SK-N-SH treated with all-trans-retinoic acid at 6 μM for 48 hours (cell line): ENCODE measurements around the gene CDH6.

Experiments used
- ATAC-seq: fragments of 200-7000 bp; cut with Tn5 transposase; 3 replicates; pipeline ENCODE4 v1.9.1; 2020; ENCODE audit warnings: mild to moderate bottlenecking, moderate library complexity
- BACH2 ChIP-seq: fragments of 250-450 bp; sonication (Bioruptor Pico); IDR thresholded peaks from 2 replicates; pipeline ENCODE4 v1.9.0; 2021; ENCODE audit warnings: mild to moderate bottlenecking, borderline replicate concordance
- ESRRG ChIP-seq: fragments of 250-450 bp; sonication (Bioruptor Pico); IDR thresholded peaks from 2 replicates; pipeline ENCODE4 v1.6.1; 2021; ENCODE audit warnings: mild to moderate bottlenecking
- ISL1 ChIP-seq: fragments of 250-450 bp; sonication (Bioruptor Pico); IDR thresholded peaks from 2 replicates; pipeline ENCODE4 v2.1.2; 2022; ENCODE audit warnings: mild to moderate bottlenecking, moderate library complexity
- OSR1 ChIP-seq: fragments of 250-450 bp; sonication (Bioruptor Pico); IDR thresholded peaks from 2 replicates; pipeline ENCODE4 v1.8.0; 2022; ENCODE audit warnings: moderate library complexity, mild to moderate bottlenecking, inconsistent platforms
- PPARA ChIP-seq: fragments of 250-450 bp; sonication (Bioruptor Pico); IDR thresholded peaks from 2 replicates; pipeline ENCODE4 v1.5.0; 2020; ENCODE audit warnings: mild to moderate bottlenecking, borderline replicate concordance
- RARB ChIP-seq: fragments of 250-450 bp; sonication (Bioruptor Pico); IDR thresholded peaks from 2 replicates; pipeline ENCODE4 v1.8.0; 2021; ENCODE audit warnings: mild to moderate bottlenecking, moderate library complexity
- SNAI2 ChIP-seq: fragments of 250-450 bp; sonication (Bioruptor Pico); IDR thresholded peaks from 2 replicates; pipeline ENCODE4 v1.5.0; 2020; ENCODE audit warnings: mild to moderate bottlenecking, moderate library complexity
- TCF4 ChIP-seq: fragments of 250-450 bp; sonication (Bioruptor Pico); IDR thresholded peaks from 2 replicates; pipeline ENCODE4 v1.8.0; 2021; ENCODE audit warnings: mild to moderate bottlenecking, moderate library complexity, borderline replicate concordance
- TOX ChIP-seq: fragments of 250-450 bp; sonication (Bioruptor Pico); IDR thresholded peaks from 2 replicates; pipeline ENCODE4 v1.8.0; 2021; ENCODE audit warnings: mild to moderate bottlenecking, moderate library complexity, borderline replicate concordance
- ZFP3 ChIP-seq: fragments of 250-450 bp; sonication (Bioruptor Pico); IDR thresholded peaks from 2 replicates; pipeline ENCODE4 v1.5.0; 2020; ENCODE audit warnings: mild to moderate bottlenecking, moderate library complexity
- ZFP30 ChIP-seq: fragments of 450-650 bp; formaldehyde crosslinking; IDR thresholded peaks from 2 replicates; pipeline ENCODE4 v1.5.0; 2022; ENCODE audit warnings: mild to moderate bottlenecking, moderate library complexity
- ZNF565 ChIP-seq: fragments of 450-650 bp; formaldehyde crosslinking; conservative IDR thresholded peaks from 2 replicates; pipeline ENCODE4 v1.5.0; 2020; ENCODE audit warnings: low read depth, mild to moderate bottlenecking, moderate library complexity
- ZNF70 ChIP-seq: fragments of 450-650 bp; formaldehyde crosslinking; IDR thresholded peaks from 2 replicates; pipeline ENCODE4 v1.5.0; 2020; ENCODE audit warnings: mild to moderate bottlenecking, moderate library complexity
- ZNF8 ChIP-seq: fragments of 450-650 bp; formaldehyde crosslinking; IDR thresholded peaks from 2 replicates; pipeline ENCODE4 v1.5.0; 2020; ENCODE audit warnings: mild to moderate bottlenecking, moderate library complexity
- TF ChIP-seq, protein P1 (sequence below): fragments of 250-450 bp; sonication (Bioruptor Pico); IDR thresholded peaks from 2 replicates; pipeline ENCODE4 v1.5.1; 2021; ENCODE audit warnings: mild to moderate bottlenecking, moderate library complexity
- TF ChIP-seq, protein P2 (sequence below): fragments of 250-450 bp; sonication (Bioruptor Pico); IDR thresholded peaks from 2 replicates; pipeline ENCODE4 v1.8.0; 2021; ENCODE audit warnings: low read depth, mild to moderate bottlenecking, moderate library complexity, borderline replicate concordance
- TF ChIP-seq, protein P3 (sequence below): fragments of 250-450 bp; sonication (Bioruptor Pico); IDR thresholded peaks from 2 replicates; pipeline ENCODE4 v1.5.1; 2020; ENCODE audit warnings: low read depth, mild to moderate bottlenecking, moderate library complexity
- TF ChIP-seq, protein P4 (sequence below): fragments of 250-450 bp; sonication (Bioruptor Pico); IDR thresholded peaks from 2 replicates; pipeline ENCODE4 v1.5.0; 2020; ENCODE audit warnings: mild to moderate bottlenecking, moderate library complexity

CDH6 gene

DNA sequence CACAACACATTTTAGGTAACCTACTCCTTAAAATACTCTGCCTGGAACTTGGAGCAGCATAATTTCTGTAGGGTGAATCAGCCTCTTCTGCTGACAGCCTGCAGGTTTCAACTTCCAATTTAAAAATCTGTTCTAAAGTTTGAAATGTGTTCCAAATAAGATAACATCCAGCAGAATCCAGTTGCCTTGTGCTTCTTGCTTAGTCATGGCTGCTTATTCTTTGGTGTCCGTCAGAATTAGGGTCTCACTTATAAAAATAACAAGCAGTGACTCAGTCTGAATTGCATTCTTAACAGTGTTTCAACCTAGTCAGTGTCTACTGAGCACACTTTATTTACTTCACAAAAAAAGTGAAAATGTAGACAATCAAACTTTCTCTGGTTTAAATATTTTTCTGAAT lies 3.7 kb downstream of the CDH6 start:
- no peak for ATAC-seq
- TF ChIP-seq, protein P1, sequence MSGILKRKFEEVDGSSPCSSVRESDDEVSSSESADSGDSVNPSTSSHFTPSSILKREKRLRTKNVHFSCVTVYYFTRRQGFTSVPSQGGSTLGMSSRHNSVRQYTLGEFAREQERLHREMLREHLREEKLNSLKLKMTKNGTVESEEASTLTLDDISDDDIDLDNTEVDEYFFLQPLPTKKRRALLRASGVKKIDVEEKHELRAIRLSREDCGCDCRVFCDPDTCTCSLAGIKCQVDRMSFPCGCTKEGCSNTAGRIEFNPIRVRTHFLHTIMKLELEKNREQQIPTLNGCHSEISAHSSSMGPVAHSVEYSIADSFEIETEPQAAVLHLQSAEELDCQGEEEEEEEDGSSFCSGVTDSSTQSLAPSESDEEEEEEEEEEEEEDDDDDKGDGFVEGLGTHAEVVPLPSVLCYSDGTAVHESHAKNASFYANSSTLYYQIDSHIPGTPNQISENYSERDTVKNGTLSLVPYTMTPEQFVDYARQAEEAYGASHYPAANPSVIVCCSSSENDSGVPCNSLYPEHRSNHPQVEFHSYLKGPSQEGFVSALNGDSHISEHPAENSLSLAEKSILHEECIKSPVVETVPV, result no peak
- TF ChIP-seq ZNF8 (CRISPR knock-in tag) (no peak), BACH2 (CRISPR knock-in tag) (no peak), TCF4 (CRISPR knock-in tag) (no peak), ESRRG (CRISPR knock-in tag) (no peak), ZFP3 (CRISPR knock-in tag) (no peak), RARB (CRISPR knock-in tag) (no peak), ZNF70 (CRISPR knock-in tag) (no peak)
- TF ChIP-seq, protein P2, sequence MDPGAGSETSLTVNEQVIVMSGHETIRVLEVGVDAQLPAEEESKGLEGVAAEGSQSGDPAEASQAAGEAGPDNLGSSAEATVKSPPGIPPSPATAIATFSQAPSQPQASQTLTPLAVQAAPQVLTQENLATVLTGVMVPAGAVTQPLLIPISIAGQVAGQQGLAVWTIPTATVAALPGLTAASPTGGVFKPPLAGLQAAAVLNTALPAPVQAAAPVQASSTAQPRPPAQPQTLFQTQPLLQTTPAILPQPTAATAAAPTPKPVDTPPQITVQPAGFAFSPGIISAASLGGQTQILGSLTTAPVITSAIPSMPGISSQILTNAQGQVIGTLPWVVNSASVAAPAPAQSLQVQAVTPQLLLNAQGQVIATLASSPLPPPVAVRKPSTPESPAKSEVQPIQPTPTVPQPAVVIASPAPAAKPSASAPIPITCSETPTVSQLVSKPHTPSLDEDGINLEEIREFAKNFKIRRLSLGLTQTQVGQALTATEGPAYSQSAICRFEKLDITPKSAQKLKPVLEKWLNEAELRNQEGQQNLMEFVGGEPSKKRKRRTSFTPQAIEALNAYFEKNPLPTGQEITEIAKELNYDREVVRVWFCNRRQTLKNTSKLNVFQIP (CRISPR knock-in tag), result no peak

DNA sequence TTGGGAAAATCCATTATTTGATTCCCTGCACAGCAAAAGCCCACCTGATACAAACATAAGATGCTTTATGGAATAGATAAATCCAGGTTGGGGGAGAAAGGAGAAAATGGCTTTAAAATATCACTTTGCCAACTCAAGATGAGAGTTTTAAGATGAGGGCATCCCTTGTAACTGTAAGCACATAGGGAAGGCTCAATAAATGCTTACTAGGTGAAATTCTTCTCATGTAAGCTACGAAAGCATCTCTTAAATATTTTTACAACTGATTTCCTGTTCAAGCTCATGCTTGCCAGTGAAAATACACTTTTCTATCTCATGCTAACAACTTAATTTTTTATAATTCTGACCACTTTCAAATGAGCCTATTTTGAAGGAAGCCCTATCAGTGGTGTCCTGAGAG lies 11.5 kb downstream of the CDH6 start:
- no peak for TF ChIP-seq OSR1
- TF ChIP-seq, protein P3, sequence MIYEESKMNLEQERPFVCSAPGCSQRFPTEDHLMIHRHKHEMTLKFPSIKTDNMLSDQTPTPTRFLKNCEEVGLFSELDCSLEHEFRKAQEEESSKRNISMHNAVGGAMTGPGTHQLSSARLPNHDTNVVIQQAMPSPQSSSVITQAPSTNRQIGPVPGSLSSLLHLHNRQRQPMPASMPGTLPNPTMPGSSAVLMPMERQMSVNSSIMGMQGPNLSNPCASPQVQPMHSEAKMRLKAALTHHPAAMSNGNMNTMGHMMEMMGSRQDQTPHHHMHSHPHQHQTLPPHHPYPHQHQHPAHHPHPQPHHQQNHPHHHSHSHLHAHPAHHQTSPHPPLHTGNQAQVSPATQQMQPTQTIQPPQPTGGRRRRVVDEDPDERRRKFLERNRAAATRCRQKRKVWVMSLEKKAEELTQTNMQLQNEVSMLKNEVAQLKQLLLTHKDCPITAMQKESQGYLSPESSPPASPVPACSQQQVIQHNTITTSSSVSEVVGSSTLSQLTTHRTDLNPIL (CRISPR knock-in tag), result no peak
- no peak for ATAC-seq

DNA sequence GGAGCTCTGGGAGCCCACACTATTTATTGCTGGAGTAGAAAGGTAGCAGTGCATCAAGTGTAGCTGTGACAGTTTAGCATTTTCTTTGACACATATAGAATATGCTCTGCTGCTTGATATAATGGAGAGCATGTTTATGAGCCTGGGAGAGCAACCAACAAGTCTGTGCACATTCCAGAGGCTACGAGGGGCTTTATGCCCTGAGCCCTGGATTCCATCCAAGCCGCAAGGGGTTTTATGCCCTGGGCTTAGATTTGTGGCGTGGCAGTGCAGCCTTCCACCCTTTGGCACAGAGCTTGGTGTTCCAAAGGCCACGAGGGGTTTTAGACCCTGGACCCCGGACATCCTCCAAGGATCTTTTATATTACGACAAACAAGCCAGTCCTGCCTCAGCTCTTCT lies 14.6 kb downstream of the CDH6 start:
- ATAC-seq, result no peak
- TF ChIP-seq, protein P2 (CRISPR knock-in tag), result no peak
- no peak for TF ChIP-seq RARB (CRISPR knock-in tag)
- TF ChIP-seq PPARA (CRISPR knock-in tag), result no peak
- no peak for TF ChIP-seq ZFP30 (CRISPR knock-in tag)

DNA sequence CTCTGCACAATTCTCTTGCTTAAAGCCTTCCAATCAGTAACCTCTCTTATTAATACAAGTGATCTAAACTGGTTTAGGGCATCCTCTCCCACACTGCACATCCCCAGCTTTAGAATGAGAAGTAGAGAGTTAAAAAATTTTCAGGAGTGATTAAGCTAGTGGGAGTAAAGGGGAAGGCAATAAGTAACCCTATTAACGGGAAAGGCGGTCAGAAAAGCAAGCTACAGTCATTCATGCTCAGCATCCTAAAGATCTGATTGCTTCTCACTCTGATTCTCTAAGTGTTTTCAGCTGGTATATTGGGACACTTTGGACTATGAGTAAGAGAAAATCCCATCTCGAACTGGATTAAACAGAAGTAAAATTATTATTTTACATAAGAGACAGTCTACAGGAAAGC lies 15.8 kb downstream of the CDH6 start:
- ATAC-seq, result no peak
- no peak for TF ChIP-seq RARB (CRISPR knock-in tag)
- TF ChIP-seq, protein P2 (CRISPR knock-in tag), result no peak
- TF ChIP-seq ISL1 (CRISPR knock-in tag), result no peak
- no peak for TF ChIP-seq ZFP3 (CRISPR knock-in tag)
- no peak for TF ChIP-seq SNAI2 (CRISPR knock-in tag)
- TF ChIP-seq PPARA (CRISPR knock-in tag), result no peak
- TF ChIP-seq ZNF70 (CRISPR knock-in tag), result no peak
- no peak for TF ChIP-seq ZFP30 (CRISPR knock-in tag)
- no peak for TF ChIP-seq TOX (CRISPR knock-in tag)
- TF ChIP-seq ESRRG (CRISPR knock-in tag), result no peak
- TF ChIP-seq, protein P1, result no peak
- TF ChIP-seq, protein P3 (CRISPR knock-in tag), result no peak
- no peak for TF ChIP-seq TCF4 (CRISPR knock-in tag)
- no peak for TF ChIP-seq ZNF565 (CRISPR knock-in tag)
- TF ChIP-seq, protein P4, sequence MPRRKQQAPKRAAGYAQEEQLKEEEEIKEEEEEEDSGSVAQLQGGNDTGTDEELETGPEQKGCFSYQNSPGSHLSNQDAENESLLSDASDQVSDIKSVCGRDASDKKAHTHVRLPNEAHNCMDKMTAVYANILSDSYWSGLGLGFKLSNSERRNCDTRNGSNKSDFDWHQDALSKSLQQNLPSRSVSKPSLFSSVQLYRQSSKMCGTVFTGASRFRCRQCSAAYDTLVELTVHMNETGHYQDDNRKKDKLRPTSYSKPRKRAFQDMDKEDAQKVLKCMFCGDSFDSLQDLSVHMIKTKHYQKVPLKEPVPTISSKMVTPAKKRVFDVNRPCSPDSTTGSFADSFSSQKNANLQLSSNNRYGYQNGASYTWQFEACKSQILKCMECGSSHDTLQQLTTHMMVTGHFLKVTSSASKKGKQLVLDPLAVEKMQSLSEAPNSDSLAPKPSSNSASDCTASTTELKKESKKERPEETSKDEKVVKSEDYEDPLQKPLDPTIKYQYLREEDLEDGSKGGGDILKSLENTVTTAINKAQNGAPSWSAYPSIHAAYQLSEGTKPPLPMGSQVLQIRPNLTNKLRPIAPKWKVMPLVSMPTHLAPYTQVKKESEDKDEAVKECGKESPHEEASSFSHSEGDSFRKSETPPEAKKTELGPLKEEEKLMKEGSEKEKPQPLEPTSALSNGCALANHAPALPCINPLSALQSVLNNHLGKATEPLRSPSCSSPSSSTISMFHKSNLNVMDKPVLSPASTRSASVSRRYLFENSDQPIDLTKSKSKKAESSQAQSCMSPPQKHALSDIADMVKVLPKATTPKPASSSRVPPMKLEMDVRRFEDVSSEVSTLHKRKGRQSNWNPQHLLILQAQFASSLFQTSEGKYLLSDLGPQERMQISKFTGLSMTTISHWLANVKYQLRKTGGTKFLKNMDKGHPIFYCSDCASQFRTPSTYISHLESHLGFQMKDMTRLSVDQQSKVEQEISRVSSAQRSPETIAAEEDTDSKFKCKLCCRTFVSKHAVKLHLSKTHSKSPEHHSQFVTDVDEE (CRISPR knock-in tag), result no peak
- TF ChIP-seq BACH2 (CRISPR knock-in tag), result no peak
